NCI-H2107 (cell line): ENCODE measurements around the gene CLOCK.

Experiments
- DNase-seq: peaks from one replicate; lab custom pipeline; 2025; lab: John Stamatoyannopoulos, UW

CLOCK gene

GRCh38 chr4:55411621-55412020, 135.1 kb downstream of the CLOCK start:
- no peak for DNase-seq

GRCh38 chr4:55410431-55410830, 136.3 kb downstream of the CLOCK start:
- no peak for DNase-seq

GRCh38 chr4:55409468-55410171, 137.1 kb downstream of the CLOCK start:
- no peak for DNase-seq

GRCh38 chr4:55407764-55408163, 138.9 kb downstream of the CLOCK start:
- no peak for DNase-seq

GRCh38 chr4:55407119-55407518, 139.6 kb downstream of the CLOCK start:
- no peak for DNase-seq

- no peak for DNase-seq
Observed at GRCh38 chr4:55406545-55406944, 140.2 kb downstream of the CLOCK start.

GRCh38 chr4:55405073-55405472, 141.6 kb downstream of the CLOCK start:
- no peak for DNase-seq

GRCh38 chr4:55399581-55399980, 147.1 kb downstream of the CLOCK start:
- no peak for DNase-seq

GRCh38 chr4:55398966-55399365, 147.7 kb downstream of the CLOCK start:
- no peak for DNase-seq

- DNase-seq: no peak
Observed at GRCh38 chr4:55398461-55398860, 148.2 kb downstream of the CLOCK start.

- DNase-seq: no peak
Observed at GRCh38 chr4:55397520-55398321, 149.0 kb downstream of the CLOCK start.

- DNase-seq: no peak
Observed at GRCh38 chr4:55397126-55397436, 149.6 kb downstream of the CLOCK start.

- DNase-seq: no peak
Observed at GRCh38 chr4:55396308-55397125, 150.2 kb downstream of the CLOCK start.

- peak; percentile 60 for DNase-seq
Observed at GRCh38 chr4:55395529-55396307, 151.0 kb downstream of the CLOCK start, which contains the start of gene TMEM165. TSS of gene TMEM165 (plus strand) at chr4:55395957. CDS start at chr4:55396190, 233 bp downstream.

GRCh38 chr4:55395218-55395528, 151.5 kb downstream of the CLOCK start:
- DNase-seq: no peak

- no peak for DNase-seq
Observed at GRCh38 chr4:55393461-55394320, 153.0 kb downstream of the CLOCK start.

GRCh38 chr4:55386840-55387239, 159.9 kb downstream of the CLOCK start:
- DNase-seq: no peak

- no peak for DNase-seq
Observed at GRCh38 chr4:55386073-55386472, 160.6 kb downstream of the CLOCK start.

- no peak for DNase-seq
Observed at GRCh38 chr4:55385201-55385649, 161.5 kb downstream of the CLOCK start.

GRCh38 chr4:55382488-55383003, 164.2 kb downstream of the CLOCK start:
- DNase-seq: no peak

- no peak for DNase-seq
Observed at GRCh38 chr4:55381502-55381901, 165.2 kb downstream of the CLOCK start.
